ENCODE data around the gene PGR.

PGR gene

GRCh38 chr11:101129203-101129943 lies at the start of gene PGR:
TSS of gene PGR (minus strand) at chr11:101129813. CDS start at chr11:101129070, 743 bp downstream.
- no peak for DNase-seq (ENCODE audit: low read depth)

- no peak for DNase-seq (ENCODE audit: low read depth)
Observed at GRCh38 chr11:101176381-101176780, 46.8 kb upstream of the PGR start.

GRCh38 chr11:101169944-101170343 lies 40.3 kb upstream of the PGR start:
- DNase-seq (ENCODE audit: low read depth) = no peak

DNA sequence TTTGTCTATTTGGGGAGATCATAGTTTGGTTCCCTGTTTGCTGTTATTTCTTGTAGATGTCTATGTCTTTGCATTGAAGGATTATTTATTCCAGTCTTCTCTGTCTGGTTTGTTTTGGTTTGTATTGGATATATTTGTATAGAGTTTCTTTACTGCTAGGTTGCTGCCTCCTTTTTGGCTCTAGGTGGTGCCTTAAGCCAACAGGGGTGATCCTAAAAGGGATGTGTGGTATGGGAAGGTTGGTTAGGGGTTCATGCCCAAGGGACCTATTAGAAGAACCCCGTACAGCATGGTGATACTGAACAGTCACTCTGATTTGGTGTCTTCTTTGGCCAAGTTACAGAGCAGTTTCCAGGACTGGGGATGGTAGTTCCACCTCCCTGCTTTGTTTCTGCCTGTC lies 36.4 kb upstream of the PGR start:
- no peak for DNase-seq (ENCODE audit: low read depth)

GRCh38 chr11:101158119-101158518 lies 28.5 kb upstream of the PGR start:
- no peak for DNase-seq (ENCODE audit: low read depth)

GRCh38 chr11:101138245-101138930 lies 8.8 kb upstream of the PGR start:
- no peak for DNase-seq (ENCODE audit: low read depth)

DNA sequence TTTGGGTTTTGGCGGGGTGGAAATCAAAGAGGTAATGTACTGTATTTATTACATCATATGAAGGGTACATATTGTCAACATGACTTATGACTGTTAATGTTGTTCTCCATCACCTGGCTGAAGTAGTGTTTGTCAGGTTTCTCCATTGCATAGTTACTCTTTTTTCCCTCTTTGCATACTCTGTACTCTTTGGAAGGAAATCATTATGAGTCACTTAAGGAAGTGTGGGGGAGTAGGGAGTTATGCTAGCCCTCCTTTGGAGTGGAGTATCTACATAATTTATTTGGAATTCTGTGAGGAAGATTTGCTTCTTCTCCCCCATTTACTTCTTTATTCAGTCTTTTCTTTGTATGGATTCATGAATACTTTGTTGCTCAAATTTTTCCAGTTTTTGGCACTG lies 3.6 kb upstream of the PGR start:
- DNase-seq (ENCODE audit: low read depth) = no peak

GRCh38 chr11:101128571-101129202 lies 926 bp downstream of the PGR start:
- DNase-seq (ENCODE audit: low read depth) = no peak

- DNase-seq (ENCODE audit: low read depth) = no peak
Observed at GRCh38 chr11:101127699-101128570, 1.7 kb downstream of the PGR start.

- DNase-seq (ENCODE audit: low read depth) = no peak
Observed at GRCh38 chr11:101127197-101127698, 2.4 kb downstream of the PGR start.

GRCh38 chr11:101126551-101127196 lies 2.9 kb downstream of the PGR start:
- no peak for DNase-seq (ENCODE audit: low read depth)

- DNase-seq (ENCODE audit: low read depth) = no peak
Observed at GRCh38 chr11:101115671-101116160, 13.9 kb downstream of the PGR start.

DNA sequence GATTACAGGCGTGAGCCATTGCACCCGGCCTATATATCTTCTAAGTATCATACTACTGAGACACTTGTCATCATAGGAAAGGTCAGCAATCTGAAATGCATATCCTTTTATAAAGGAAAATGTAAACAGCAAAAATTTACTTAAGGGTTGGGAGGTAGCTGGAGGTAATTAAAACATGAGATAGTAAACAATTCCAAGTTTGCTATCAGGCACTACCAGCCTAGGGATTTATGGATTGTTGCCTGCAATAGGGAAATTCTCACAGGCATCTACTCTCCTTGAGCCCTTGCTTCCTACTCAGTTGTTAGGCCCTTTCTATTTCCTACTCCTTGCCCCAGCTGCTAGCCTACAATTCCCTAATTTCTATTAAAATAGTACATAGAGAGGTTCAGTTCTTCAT lies 16.1 kb downstream of the PGR start:
- no peak for DNase-seq (ENCODE audit: low read depth)

- no peak for DNase-seq (ENCODE audit: low read depth)
Observed at GRCh38 chr11:101104716-101105115, 24.9 kb downstream of the PGR start.

- DNase-seq (ENCODE audit: low read depth) = no peak
Observed at GRCh38 chr11:101103433-101103832, 26.2 kb downstream of the PGR start.

- DNase-seq (ENCODE audit: low read depth) = no peak
Observed at GRCh38 chr11:101100601-101101000, 29.0 kb downstream of the PGR start.

DNA sequence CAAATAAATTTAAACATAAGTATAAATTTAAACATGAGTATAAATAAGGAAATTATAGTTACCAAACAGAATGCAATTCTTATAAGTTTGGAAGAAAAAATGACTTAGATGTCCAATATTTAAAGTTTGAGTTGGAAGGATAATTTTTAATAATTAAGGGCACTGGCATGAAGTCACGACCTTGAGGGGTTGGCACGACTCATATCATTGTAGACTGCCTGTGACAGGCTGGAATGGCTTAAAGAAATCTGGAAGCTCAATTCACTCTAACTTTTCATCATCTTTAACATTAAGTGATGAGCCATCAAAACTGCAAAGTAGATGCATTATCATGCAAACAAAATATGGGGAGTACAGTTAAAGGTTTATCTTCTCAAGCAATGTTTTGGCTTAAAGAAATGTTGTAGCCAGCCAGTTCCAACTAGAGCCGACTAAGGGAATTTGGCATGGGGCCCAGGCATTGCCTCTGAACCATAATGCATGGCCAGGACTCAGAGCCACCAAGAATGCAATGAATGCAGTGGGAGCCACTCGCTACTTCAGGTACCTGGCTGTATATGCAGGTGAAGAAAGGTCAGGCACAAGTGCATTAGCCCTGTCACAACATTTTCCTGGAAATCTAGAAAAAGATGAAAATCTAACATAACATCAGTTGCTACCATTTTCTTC lies 33.4 kb downstream of the PGR start:
- DNase-seq (ENCODE audit: low read depth) = no peak

- no peak for DNase-seq (ENCODE audit: low read depth)
Observed at GRCh38 chr11:101091781-101092180, 37.8 kb downstream of the PGR start.

DNA sequence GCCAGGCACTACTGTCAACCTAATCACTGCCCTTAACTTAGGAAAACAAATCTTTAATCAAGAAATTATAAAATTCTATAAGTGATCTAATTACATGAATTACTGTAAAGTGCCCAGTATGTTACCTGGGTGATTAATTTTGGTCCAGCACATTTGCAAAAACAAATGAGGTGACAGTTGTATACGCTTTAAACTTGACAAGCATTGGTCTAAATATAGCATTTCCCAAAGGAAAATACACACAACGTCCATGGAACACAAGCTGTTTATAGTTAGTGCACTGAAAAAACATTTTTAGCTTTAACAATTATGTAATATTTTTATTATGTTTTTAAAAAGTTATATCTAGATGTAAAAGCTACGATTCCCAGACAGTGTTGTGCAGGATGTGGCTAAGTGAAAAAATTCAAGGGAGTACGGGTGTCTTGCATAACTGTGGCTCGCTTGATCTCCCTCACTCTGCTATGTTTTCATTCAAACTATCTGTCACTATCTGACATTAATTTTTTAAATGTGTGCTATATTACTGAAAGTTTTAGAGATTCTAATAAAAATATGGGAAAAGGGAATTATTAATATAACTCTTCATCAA lies 38.8 kb downstream of the PGR start:
- no peak for DNase-seq (ENCODE audit: low read depth)

DNA sequence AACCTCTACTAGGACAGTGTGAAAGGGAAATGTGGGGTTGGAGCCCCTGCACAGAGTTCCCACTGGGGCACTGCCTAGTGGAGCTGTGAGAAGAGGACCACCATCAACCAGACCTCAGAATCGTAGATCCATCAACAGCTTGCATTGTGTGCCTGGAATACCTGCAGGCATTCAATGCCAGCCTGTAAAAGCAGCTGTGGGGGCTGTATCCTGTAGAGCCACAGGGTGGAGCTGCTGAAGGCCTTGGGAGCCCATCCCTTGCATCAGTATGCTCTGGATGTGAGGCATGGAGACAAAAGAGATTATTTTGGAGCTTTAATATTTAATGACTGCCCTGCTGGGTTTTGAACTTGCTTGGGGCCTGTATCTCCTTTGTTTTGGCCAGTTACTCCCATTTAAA lies 46.3 kb downstream of the PGR start:
- DNase-seq (ENCODE audit: low read depth) = no peak

Measured in activated T-helper 9 cell treated with anti-CD3 and anti-CD28 coated beads, Interleukin-2, amount 50 U/mL, for 16 hours (primary cell).